Measurements from ENCODE around the gene FAM149A. TPM values are rescaled to one million over a fixed set of nuclear protein-coding genes. Genes with fewer than 3 reads are reported as not detected.
A peak's percentile ranks its signal among the peaks of the same experiment; 100 is the strongest.

FAM149A gene
- total and polyA plus RNA-seq, 2 donors (not counting 1 experiment from before 2014, with no cell fraction given): 0.12 TPM; not detected in 1

- Histone ChIP-seq H3K27ac (ENCODE audit: low read length in 2 of 2) (no peak overlapping the region), H4K20me1 (ENCODE audit: control insufficient read depth, insufficient read depth, low read length, poor library complexity, severe bottlenecking) (no peaks in the 10 kb centered on the region), H2AFZ (ENCODE audit: insufficient read depth, low read depth, low read length, poor library complexity, severe bottlenecking) (no peak overlapping the region), H3K4me3 (ENCODE audit: control extremely low read depth in 1 of 5, extremely low read depth in 1 of 5, insufficient read depth in 1 of 5, low read depth in 2 of 5, low read length in 4 of 5) (no peak overlapping the region), H3K9ac (ENCODE audit: low read length) (no peak overlapping the region), H3K27me3 (replicated peaks in 1 of 4; ENCODE audit: control extremely low read depth in 1 of 4, control insufficient read depth in 3 of 4, insufficient read depth in 4 of 4, low read length in 3 of 4) (peaks cover 0 to 29% (median 20%) of the 10 kb centered on the region in 4 experiments), H3K36me3 (replicated peaks in 1 of 2; ENCODE audit: control extremely low read depth in 1 of 2, control insufficient read depth in 1 of 2, extremely low read depth in 1 of 2, insufficient read depth in 2 of 2, low read length in 1 of 2) (no peaks in the 10 kb centered on the region), H3K9me3 (ENCODE audit: control extremely low read depth in 1 of 3, control insufficient read depth in 2 of 3, insufficient read depth in 1 of 3, low read length in 2 of 3) (peaks cover 0 to 7% (median 0%) of the 10 kb centered on the region in 3 donors), H3K4me2 (replicated peaks; ENCODE audit: low read depth, low read length, poor library complexity, severe bottlenecking) (no peak overlapping the region), H3K4me1 (ENCODE audit: control insufficient read depth in 2 of 2, insufficient read depth in 2 of 2, low read length in 2 of 2) (peaks cover 6 to 10% of the 10 kb centered on the region in 2 donors), H3K79me2 (ENCODE audit: control insufficient read depth, insufficient read depth, low read length) (no peaks in the 10 kb centered on the region)
- ChIA-PET CTCF (interaction anchor here (0.7 kb wide), 2 partner anchors 40 to 437 kb away, joined by 3 read pairs; no protein-coding TSS in a partner anchor), POLR2A (no interaction called here)
- H3K9me3 Mint-ChIP-seq (ENCODE audit: insufficient read depth): no peaks in the 10 kb centered on the region
- DNase-seq: no peak
- H3K4me3 Mint-ChIP-seq: no peak overlapping the region
- H3K27ac Mint-ChIP-seq: no peak overlapping the region
- intact Hi-C loops (cut with micrococcal nuclease): loop anchor here (10.0 kb wide), 1 partner anchor 435 kb away; no protein-coding TSS in a partner anchor
- peaks cover 8% of the 10 kb centered on the region for H3K4me1 Mint-ChIP-seq
- peaks cover 50% of the 10 kb centered on the region for H3K27me3 Mint-ChIP-seq
- WGBS (ENCODE audit: insufficient coverage): 85% methylated on average over 10 of the region's 14 CpGs
- no peak for ATAC-seq (ENCODE audit: low read depth)
- TF ChIP-seq EZH2 (IDR thresholded peaks at IDR 0.05; ENCODE audit: borderline replicate concordance, insufficient read depth, low read depth, low read length, poor library complexity, severe bottlenecking) (no peak), CTCF (IDR thresholded peaks at IDR 0.05) (peak; percentile 57)
Measured at GRCh38 chr4:186149872-186150271, 45.4 kb downstream of the FAM149A start.

- Mint-ChIP-seq H3K9me3 (ENCODE audit: insufficient read depth) (no peaks in the 10 kb centered on the region), H3K27me3 (peaks cover 47% of the 10 kb centered on the region), H3K27ac (no peak overlapping the region), H3K4me3 (no peak overlapping the region), H3K4me1 (no peaks in the 10 kb centered on the region)
- TF ChIP-seq CTCF (IDR thresholded peaks at IDR 0.05): no peak
- TF ChIP-seq EZH2 (IDR thresholded peaks at IDR 0.05; ENCODE audit: borderline replicate concordance, insufficient read depth, low read depth, low read length, poor library complexity, severe bottlenecking): no peak
- intact Hi-C loops (cut with micrococcal nuclease): loop anchor here (10.0 kb wide), 1 partner anchor 434 kb away; no protein-coding TSS in a partner anchor
- Histone ChIP-seq H3K79me2 (ENCODE audit: control insufficient read depth, insufficient read depth, low read length) (no peaks in the 10 kb centered on the region), H3K9ac (ENCODE audit: low read length) (no peak overlapping the region), H3K36me3 (replicated peaks in 1 of 2; ENCODE audit: control extremely low read depth in 1 of 2, control insufficient read depth in 1 of 2, extremely low read depth in 1 of 2, insufficient read depth in 2 of 2, low read length in 1 of 2) (no peaks in the 10 kb centered on the region), H3K27me3 (replicated peaks in 1 of 4; ENCODE audit: control extremely low read depth in 1 of 4, control insufficient read depth in 3 of 4, insufficient read depth in 4 of 4, low read length in 3 of 4) (peaks cover 0 to 18% (median 12%) of the 10 kb centered on the region in 4 experiments), H3K27ac (ENCODE audit: low read length in 2 of 2) (no peak overlapping the region), H3K4me2 (replicated peaks; ENCODE audit: low read depth, low read length, poor library complexity, severe bottlenecking) (no peak overlapping the region), H4K20me1 (ENCODE audit: control insufficient read depth, insufficient read depth, low read length, poor library complexity, severe bottlenecking) (no peaks in the 10 kb centered on the region), H2AFZ (ENCODE audit: insufficient read depth, low read depth, low read length, poor library complexity, severe bottlenecking) (no peak overlapping the region), H3K4me1 (ENCODE audit: control insufficient read depth in 2 of 2, insufficient read depth in 2 of 2, low read length in 2 of 2) (peaks cover 0 to 3% of the 10 kb centered on the region in 2 donors), H3K4me3 (ENCODE audit: control extremely low read depth in 1 of 5, extremely low read depth in 1 of 5, insufficient read depth in 1 of 5, low read depth in 2 of 5, low read length in 4 of 5) (no peak overlapping the region), H3K9me3 (ENCODE audit: control extremely low read depth in 1 of 3, control insufficient read depth in 2 of 3, insufficient read depth in 1 of 3, low read length in 2 of 3) (peaks cover 0 to 7% (median 0%) of the 10 kb centered on the region in 3 donors)
- CTCF ChIA-PET: no interaction called here
- ATAC-seq (ENCODE audit: low read depth) (no peak), DNase-seq (no peak)
- WGBS (ENCODE audit: insufficient coverage): 89% methylated on average over 11 of the region's 13 CpGs
- POLR2A ChIA-PET: no interaction called here
Measured at GRCh38 chr4:186150926-186151325, 46.4 kb downstream of the FAM149A start.

All from B cell (primary cell).